ENCODE data around the gene VAT1. TPM values are rescaled to one million over a fixed set of nuclear protein-coding genes. Genes with fewer than 3 reads are reported as not detected.

Gene VAT1
- total and polyA plus RNA-seq, 2 of the 13 experiments (the other 11 are each of a cell fraction or from before 2014, with no cell fraction given) = 143 to 205 TPM

GRCh38 chr17:42980274-42980765, 41.9 kb downstream of the VAT1 start, which contains the start of gene RUNDC1 (continued):
- TF ChIP-seq TFE3 (CRISPR knock-in tag; IDR thresholded peaks at IDR 0.05) (0 out of 2 replicates have a peak, but pooled peaks have one; percentile 13), CHCHD3 (CRISPR knock-in tag; IDR thresholded peaks at IDR 0.05) (0 out of 2 replicates have a peak, but pooled peaks have one; percentile 26), TAF1 (CRISPR knock-in tag; IDR thresholded peaks at IDR 0.05) (peak; percentile 79), ZNF75D (CRISPR knock-in tag; IDR thresholded peaks at IDR 0.05; ENCODE audit: borderline replicate concordance) (no peak), MBD4 (IDR thresholded peaks at IDR 0.05; ENCODE audit: borderline replicate concordance, low read length) (no peak), ZNF383 (CRISPR knock-in tag; IDR thresholded peaks at IDR 0.05; ENCODE audit: borderline replicate concordance) (no peak), ZNF543 (CRISPR knock-in tag; IDR thresholded peaks at IDR 0.05) (no peak), ZNF576 (CRISPR knock-in tag; IDR thresholded peaks at IDR 0.05) (0 out of 2 replicates have a peak, but pooled peaks have one; percentile 60), SP140L (CRISPR knock-in tag; IDR thresholded peaks at IDR 0.05; ENCODE audit: borderline replicate concordance) (peak; percentile 75; the same call in 1 of the 2 replicates), KDM5A (IDR thresholded peaks at IDR 0.05; ENCODE audit: borderline replicate concordance, low read length) (peak; percentile 62; the same call in 1 of the 2 replicates), BCL6 (CRISPR knock-in tag; IDR thresholded peaks at IDR 0.05) (0 out of 2 replicates have a peak, but pooled peaks have one; percentile 14), RNF219 (CRISPR knock-in tag; IDR thresholded peaks at IDR 0.05) (no peak), ZNF296 (CRISPR knock-in tag; conservative IDR thresholded peaks at IDR 0.05) (no peak), ZNF782 (CRISPR knock-in tag; IDR thresholded peaks at IDR 0.05; ENCODE audit: borderline replicate concordance) (peak; percentile 89), ZNF510 (CRISPR knock-in tag; IDR thresholded peaks at IDR 0.05; ENCODE audit: low read depth) (0 out of 2 replicates have a peak, but pooled peaks have one; percentile 4), ZNF12 (CRISPR knock-in tag; IDR thresholded peaks at IDR 0.05) (0 out of 2 replicates have a peak, but pooled peaks have one; percentile 9), ZFP36L2 (CRISPR knock-in tag; IDR thresholded peaks at IDR 0.05) (0 out of 2 replicates have a peak, but pooled peaks have one; percentile 44), MXD4 (CRISPR knock-in tag; IDR thresholded peaks at IDR 0.05) (peak; percentile 85)
- TF ChIP-seq, protein P1, sequence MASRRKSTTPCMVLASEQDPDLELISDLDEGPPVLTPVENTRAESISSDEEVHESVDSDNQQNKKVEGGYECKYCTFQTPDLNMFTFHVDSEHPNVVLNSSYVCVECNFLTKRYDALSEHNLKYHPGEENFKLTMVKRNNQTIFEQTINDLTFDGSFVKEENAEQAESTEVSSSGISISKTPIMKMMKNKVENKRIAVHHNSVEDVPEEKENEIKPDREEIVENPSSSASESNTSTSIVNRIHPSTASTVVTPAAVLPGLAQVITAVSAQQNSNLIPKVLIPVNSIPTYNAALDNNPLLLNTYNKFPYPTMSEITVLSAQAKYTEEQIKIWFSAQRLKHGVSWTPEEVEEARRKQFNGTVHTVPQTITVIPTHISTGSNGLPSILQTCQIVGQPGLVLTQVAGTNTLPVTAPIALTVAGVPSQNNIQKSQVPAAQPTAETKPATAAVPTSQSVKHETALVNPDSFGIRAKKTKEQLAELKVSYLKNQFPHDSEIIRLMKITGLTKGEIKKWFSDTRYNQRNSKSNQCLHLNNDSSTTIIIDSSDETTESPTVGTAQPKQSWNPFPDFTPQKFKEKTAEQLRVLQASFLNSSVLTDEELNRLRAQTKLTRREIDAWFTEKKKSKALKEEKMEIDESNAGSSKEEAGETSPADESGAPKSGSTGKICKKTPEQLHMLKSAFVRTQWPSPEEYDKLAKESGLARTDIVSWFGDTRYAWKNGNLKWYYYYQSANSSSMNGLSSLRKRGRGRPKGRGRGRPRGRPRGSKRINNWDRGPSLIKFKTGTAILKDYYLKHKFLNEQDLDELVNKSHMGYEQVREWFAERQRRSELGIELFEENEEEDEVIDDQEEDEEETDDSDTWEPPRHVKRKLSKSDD (CRISPR knock-in tag; IDR thresholded peaks at IDR 0.05; ENCODE audit: low read depth) = peak; percentile 94
- TF ChIP-seq, protein P2, sequence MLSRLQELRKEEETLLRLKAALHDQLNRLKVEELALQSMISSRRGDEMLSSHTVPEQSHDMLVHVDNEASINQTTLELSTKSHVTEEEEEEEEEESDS (CRISPR knock-in tag; IDR thresholded peaks at IDR 0.05; ENCODE audit: borderline replicate concordance) = no peak
- TF ChIP-seq, protein P3, sequence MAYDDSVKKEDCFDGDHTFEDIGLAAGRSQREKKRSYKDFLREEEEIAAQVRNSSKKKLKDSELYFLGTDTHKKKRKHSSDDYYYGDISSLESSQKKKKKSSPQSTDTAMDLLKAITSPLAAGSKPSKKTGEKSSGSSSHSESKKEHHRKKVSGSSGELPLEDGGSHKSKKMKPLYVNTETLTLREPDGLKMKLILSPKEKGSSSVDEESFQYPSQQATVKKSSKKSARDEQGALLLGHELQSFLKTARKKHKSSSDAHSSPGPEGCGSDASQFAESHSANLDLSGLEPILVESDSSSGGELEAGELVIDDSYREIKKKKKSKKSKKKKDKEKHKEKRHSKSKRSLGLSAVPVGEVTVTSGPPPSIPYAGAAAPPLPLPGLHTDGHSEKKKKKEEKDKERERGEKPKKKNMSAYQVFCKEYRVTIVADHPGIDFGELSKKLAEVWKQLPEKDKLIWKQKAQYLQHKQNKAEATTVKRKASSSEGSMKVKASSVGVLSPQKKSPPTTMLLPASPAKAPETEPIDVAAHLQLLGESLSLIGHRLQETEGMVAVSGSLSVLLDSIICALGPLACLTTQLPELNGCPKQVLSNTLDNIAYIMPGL (CRISPR knock-in tag; IDR thresholded peaks at IDR 0.05; ENCODE audit: borderline replicate concordance in 1 of 2, low read depth in 1 of 2) = peak; percentile 26 to 71; a peak in 2 of 4 replicates
